Measurements from ENCODE around the gene TRIM52.
A peak's percentile ranks its signal among the peaks of the same experiment; 100 is the strongest.

- peak; percentile 34 for TF ChIP-seq RAD21 (conservative IDR thresholded peaks at IDR 0.05)
- TF ChIP-seq CTCF (IDR thresholded peaks at IDR 0.05; ENCODE audit: poor library complexity, severe bottlenecking): peak; percentile 13
- TF ChIP-seq EP300 (conservative IDR thresholded peaks at IDR 0.05; ENCODE audit: poor library complexity, severe bottlenecking): peak; percentile 21
- no peak for TF ChIP-seq EZH2 (IDR thresholded peaks at IDR 0.05; ENCODE audit: borderline replicate concordance, insufficient read depth, low read length, poor library complexity, severe bottlenecking)
These were observed 20.4 kb upstream of the TRIM52 start for GRCh38 chr5:181281077-181281983.
